OCI-LY1 (cell line): ENCODE data around the gene ADGRV1.

Source experiments
- H2AFZ ChIP-seq: fragments of 200-600 bp; sonication (generic), shearing (Covaris generic); 2 replicates; pipeline ENCODE4 v1.6.0; 2014; ENCODE audit warnings: antibody characterized with exemption, mild to moderate bottlenecking, low read length
- H3F3A ChIP-seq: fragments of 200-600 bp; sonication (generic), shearing (Covaris generic); 2 replicates; pipeline ENCODE4 v1.6.0; 2014; ENCODE audit warnings: mild to moderate bottlenecking, antibody characterized with exemption, low read length, moderate library complexity; ENCODE audit not compliant: insufficient read depth
- H3K27ac ChIP-seq: fragments of 200-600 bp; sonication (generic); 2 replicates; pipeline ENCODE4 v1.5.1; 2014; ENCODE audit warnings: low read length, mixed run types, mild to moderate bottlenecking, low read depth; ENCODE audit not compliant: poor library complexity, severe bottlenecking
- H3K27me3 ChIP-seq: fragments of 200-600 bp; sonication (generic); 2 replicates; pipeline ENCODE4 v1.6.0; 2014; ENCODE audit warnings: antibody characterized with exemption, mild to moderate bottlenecking, low read length, moderate library complexity; ENCODE audit not compliant: insufficient read depth
- H3K36me3 ChIP-seq: fragments of 200-600 bp; sonication (generic); 2 replicates; pipeline ENCODE4 v1.6.1; 2014; ENCODE audit warnings: mild to moderate bottlenecking, antibody characterized with exemption, low read length, moderate library complexity, mixed read lengths; ENCODE audit not compliant: insufficient read depth
- H3K4me1 ChIP-seq: fragments of 200-600 bp; sonication (generic); 2 replicates; pipeline ENCODE4 v1.5.1; 2014; ENCODE audit warnings: mild to moderate bottlenecking, low read length, moderate library complexity; ENCODE audit not compliant: insufficient read depth, severe bottlenecking
- H3K4me2 ChIP-seq: fragments of 200-600 bp; sonication (generic), shearing (Covaris generic); 2 replicates; pipeline ENCODE4 v1.6.1; 2014; ENCODE audit warnings: low read length
- H3K4me3 ChIP-seq: fragments of 200-600 bp; sonication (generic); 2 replicates; pipeline ENCODE4 v1.5.1; 2014; ENCODE audit warnings: low read length, low read depth, mild to moderate bottlenecking, mixed read lengths; ENCODE audit not compliant: poor library complexity, severe bottlenecking
- H3K79me2 ChIP-seq: fragments of 200-600 bp; shearing (Covaris generic); 2 replicates; pipeline ENCODE4 v1.6.1; 2016; ENCODE audit warnings: mixed run types, low read length, mixed read lengths; ENCODE audit not compliant: insufficient read depth
- H3K9ac ChIP-seq: fragments of 200-600 bp; sonication (generic), shearing (Covaris generic); 2 replicates; pipeline ENCODE4 v1.6.1; 2014; ENCODE audit warnings: mild to moderate bottlenecking, low read length, mixed read lengths
- H3K9me2 ChIP-seq: fragments of 200-600 bp; sonication (generic), shearing (Covaris generic); 2 replicates; pipeline ENCODE4 v1.6.1; 2014; ENCODE audit warnings: low read depth, mild to moderate bottlenecking, low read length, mixed read lengths
- H3K9me3 ChIP-seq: fragments of 200-600 bp; shearing (Covaris generic); 2 replicates; pipeline ENCODE4 v1.6.1; 2014; ENCODE audit warnings: low read length, mixed read lengths
- H4K20me1 ChIP-seq: fragments of 200-600 bp; sonication (generic), shearing (Covaris generic); 2 replicates; pipeline ENCODE4 v1.6.0; 2016; ENCODE audit warnings: mild to moderate bottlenecking, low read length; ENCODE audit not compliant: insufficient read depth
- EZH2 ChIP-seq: fragments of 200-600 bp; sonication (generic), shearing (Covaris generic); IDR thresholded peaks from 2 replicates; pipeline ENCODE4 v1.8.0; 2017; ENCODE audit warnings: borderline replicate concordance, mixed run types, mild to moderate bottlenecking, antibody characterized with exemption, low read length, moderate library complexity, mixed read lengths
- TF ChIP-seq, protein P1 (sequence below): fragments of 200-600 bp; sonication (generic), shearing (Covaris generic); IDR thresholded peaks from 2 replicates; pipeline ENCODE4 v1.5.1; 2017; ENCODE audit warnings: mild to moderate bottlenecking, antibody characterized with exemption, low read length, moderate library complexity, mixed read lengths

ADGRV1 gene

DNA sequence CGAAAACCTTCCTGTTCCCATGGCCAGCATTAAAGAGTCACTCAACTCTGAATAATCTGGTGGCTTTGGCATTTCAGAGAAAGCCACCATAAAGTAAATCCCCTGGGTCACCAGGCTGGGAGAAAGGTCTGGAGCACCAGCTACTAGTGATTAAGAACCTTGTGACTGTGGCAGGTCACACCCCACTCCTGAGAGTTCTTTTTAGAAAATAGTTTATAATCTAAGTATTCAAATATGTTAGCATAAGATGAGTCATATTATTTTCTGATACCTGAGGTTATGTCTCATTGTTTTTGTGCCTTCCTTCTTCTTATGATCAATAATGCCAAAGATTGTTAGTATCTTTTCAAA lies 472.8 kb downstream of the ADGRV1 start:
- H3K4me3 ChIP-seq, result no peak overlapping the region
- H3K27ac ChIP-seq, result no peak overlapping the region
- H3K27me3 ChIP-seq, result no peaks in the 10 kb centered on the region
- H3K4me1 ChIP-seq, result no peaks in the 10 kb centered on the region
- H3F3A ChIP-seq, result no peaks in the 10 kb centered on the region
- no peaks in the 10 kb centered on the region for H4K20me1 ChIP-seq
- no peak overlapping the region for H2AFZ ChIP-seq
- H3K36me3 ChIP-seq, result no peaks in the 10 kb centered on the region
- TF ChIP-seq, protein P1, sequence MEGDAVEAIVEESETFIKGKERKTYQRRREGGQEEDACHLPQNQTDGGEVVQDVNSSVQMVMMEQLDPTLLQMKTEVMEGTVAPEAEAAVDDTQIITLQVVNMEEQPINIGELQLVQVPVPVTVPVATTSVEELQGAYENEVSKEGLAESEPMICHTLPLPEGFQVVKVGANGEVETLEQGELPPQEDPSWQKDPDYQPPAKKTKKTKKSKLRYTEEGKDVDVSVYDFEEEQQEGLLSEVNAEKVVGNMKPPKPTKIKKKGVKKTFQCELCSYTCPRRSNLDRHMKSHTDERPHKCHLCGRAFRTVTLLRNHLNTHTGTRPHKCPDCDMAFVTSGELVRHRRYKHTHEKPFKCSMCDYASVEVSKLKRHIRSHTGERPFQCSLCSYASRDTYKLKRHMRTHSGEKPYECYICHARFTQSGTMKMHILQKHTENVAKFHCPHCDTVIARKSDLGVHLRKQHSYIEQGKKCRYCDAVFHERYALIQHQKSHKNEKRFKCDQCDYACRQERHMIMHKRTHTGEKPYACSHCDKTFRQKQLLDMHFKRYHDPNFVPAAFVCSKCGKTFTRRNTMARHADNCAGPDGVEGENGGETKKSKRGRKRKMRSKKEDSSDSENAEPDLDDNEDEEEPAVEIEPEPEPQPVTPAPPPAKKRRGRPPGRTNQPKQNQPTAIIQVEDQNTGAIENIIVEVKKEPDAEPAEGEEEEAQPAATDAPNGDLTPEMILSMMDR, result no peak
- no peak for TF ChIP-seq EZH2
- H3K9ac ChIP-seq, result no peak overlapping the region
- H3K4me2 ChIP-seq, result no peak overlapping the region
- no peaks in the 10 kb centered on the region for H3K9me2 ChIP-seq
- H3K79me2 ChIP-seq, result no peaks in the 10 kb centered on the region
- H3K9me3 ChIP-seq, result no peaks in the 10 kb centered on the region

DNA sequence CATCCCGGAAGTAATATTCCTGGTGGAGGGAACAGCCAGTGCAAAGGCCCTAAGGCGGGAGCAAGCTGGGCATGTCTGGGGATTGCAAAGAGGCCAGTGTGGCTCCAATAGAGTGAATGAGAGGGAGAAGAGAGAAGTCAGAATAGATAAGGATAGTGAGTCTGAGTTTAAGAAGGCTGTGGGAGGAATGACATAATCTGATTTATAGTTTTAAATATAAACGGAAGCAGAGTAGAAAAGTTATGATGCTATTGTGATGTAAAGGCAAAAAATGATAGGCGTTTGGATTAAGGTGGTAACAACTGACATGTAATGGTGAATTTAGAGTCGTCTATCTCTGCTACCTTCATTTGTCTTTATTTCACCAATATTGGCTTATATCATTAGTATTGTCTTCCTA lies 473.5 kb downstream of the ADGRV1 start:
- Histone ChIP-seq H3K9ac (no peak overlapping the region), H3K9me3 (no peaks in the 10 kb centered on the region), H3K4me3 (no peak overlapping the region), H3K36me3 (no peaks in the 10 kb centered on the region), H3K79me2 (no peaks in the 10 kb centered on the region), H3K27ac (no peak overlapping the region), H3F3A (no peaks in the 10 kb centered on the region), H2AFZ (no peak overlapping the region), H3K4me2 (no peak overlapping the region), H3K4me1 (no peaks in the 10 kb centered on the region), H4K20me1 (no peaks in the 10 kb centered on the region), H3K27me3 (no peaks in the 10 kb centered on the region), H3K9me2 (no peaks in the 10 kb centered on the region)
- TF ChIP-seq EZH2, result no peak
- TF ChIP-seq, protein P1, result no peak

DNA sequence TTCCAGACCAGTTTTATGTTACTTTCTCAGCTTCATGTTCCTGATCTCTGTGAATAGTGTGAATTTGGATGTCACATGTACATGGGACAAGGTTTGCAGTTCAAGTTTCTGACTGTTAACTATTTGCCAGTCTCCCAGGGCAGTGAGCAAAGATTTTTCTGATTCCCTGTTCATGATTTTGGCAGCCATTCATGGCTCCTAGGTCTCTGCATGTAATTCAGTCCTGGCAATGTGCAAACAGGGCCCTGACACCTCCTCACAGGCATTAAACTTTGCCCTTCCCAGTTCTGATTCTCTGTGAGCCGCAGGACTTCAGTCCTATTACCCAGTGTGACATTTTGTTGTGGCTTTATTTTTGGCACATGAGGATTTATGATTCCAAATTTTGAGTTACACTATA lies 474.8 kb downstream of the ADGRV1 start:
- TF ChIP-seq, protein P1, result no peak
- TF ChIP-seq EZH2, result no peak
- no peak overlapping the region for H3K27ac ChIP-seq
- no peaks in the 10 kb centered on the region for H3K27me3 ChIP-seq
- H3K4me3 ChIP-seq, result no peak overlapping the region
- no peak overlapping the region for H3K4me2 ChIP-seq
- no peaks in the 10 kb centered on the region for H3K36me3 ChIP-seq
- no peaks in the 10 kb centered on the region for H3K79me2 ChIP-seq
- H3F3A ChIP-seq, result no peaks in the 10 kb centered on the region
- no peaks in the 10 kb centered on the region for H4K20me1 ChIP-seq
- no peaks in the 10 kb centered on the region for H3K9me3 ChIP-seq
- no peaks in the 10 kb centered on the region for H3K4me1 ChIP-seq
- no peaks in the 10 kb centered on the region for H3K9me2 ChIP-seq
- no peak overlapping the region for H3K9ac ChIP-seq
- no peak overlapping the region for H2AFZ ChIP-seq
